Activated CD4-positive, alpha-beta T cell treated with anti-CD3 and anti-CD28 coated beads, Interleukin-2, Interleukin-4, amounts not matched to agents 100 ng/mL and 50 ng/mL, durations not matched to agents 16 hours and 8 hours (primary cell): ENCODE measurements around the gene PTGES.
"Not testable (repeated sequence)": the region's sequence is repeated elsewhere in the genome, so short reads cannot be mapped to it uniquely, and the experiment has no call there.

Experiments used
- DNase-seq: peaks from one replicate; pipeline ENCODE4 v3.0.0-alpha.2; 2020; ENCODE audit warnings: low spot score

PTGES gene

GRCh38 chr9:129769669-129770068, 16.8 kb upstream of the PTGES start:
- DNase-seq, result no peak

GRCh38 chr9:129768486-129768885, 15.6 kb upstream of the PTGES start:
- no peak for DNase-seq

- no peak for DNase-seq
Measured at GRCh38 chr9:129765764-129766317, 13.0 kb upstream of the PTGES start.

- no peak for DNase-seq
Measured at GRCh38 chr9:129762985-129763926, 10.4 kb upstream of the PTGES start.

GRCh38 chr9:129762370-129762984, 9.6 kb upstream of the PTGES start:
- not testable (repeated sequence) for DNase-seq

GRCh38 chr9:129761901-129762369, 9.1 kb upstream of the PTGES start:
- DNase-seq, result no peak

- no peak for DNase-seq
Measured at GRCh38 chr9:129761293-129761900, 8.6 kb upstream of the PTGES start.

GRCh38 chr9:129760784-129761183, 7.9 kb upstream of the PTGES start:
- not testable (repeated sequence) for DNase-seq

- no peak for DNase-seq
Measured at GRCh38 chr9:129759804-129760502, 7.1 kb upstream of the PTGES start.

GRCh38 chr9:129759319-129759718, 6.5 kb upstream of the PTGES start:
- DNase-seq, result no peak

- no peak for DNase-seq
Measured at GRCh38 chr9:129757045-129757444, 4.2 kb upstream of the PTGES start.

- no peak for DNase-seq
Measured at GRCh38 chr9:129756191-129756590, 3.3 kb upstream of the PTGES start.

- no peak for DNase-seq
Measured at GRCh38 chr9:129755151-129755550, 2.3 kb upstream of the PTGES start.

GRCh38 chr9:129751841-129752801, 721 bp downstream of the PTGES start:
- DNase-seq, result no peak

GRCh38 chr9:129750013-129750638, 2.7 kb downstream of the PTGES start:
- no peak for DNase-seq

- no peak for DNase-seq
Measured at GRCh38 chr9:129749575-129749974, 3.3 kb downstream of the PTGES start.

- DNase-seq, result not testable (repeated sequence)
Measured at GRCh38 chr9:129749052-129749451, 3.8 kb downstream of the PTGES start.

GRCh38 chr9:129748249-129748648, 4.6 kb downstream of the PTGES start:
- DNase-seq, result no peak

GRCh38 chr9:129746092-129746777, 6.6 kb downstream of the PTGES start:
- no peak for DNase-seq

GRCh38 chr9:129745200-129745599, 7.6 kb downstream of the PTGES start:
- no peak for DNase-seq
